Natural killer cell (primary cell): ENCODE data around the gene ATP1B2. TPM values are rescaled to one million over a fixed set of nuclear protein-coding genes. Genes with fewer than 3 reads are reported as not detected.

Experiments
- ATAC-seq, 3 donors: fragments of 150-1000 bp in 2 of 3; fragments of 200-7000 bp in 1 of 3; cut with Tn5 transposase; 1 replicate in 1 of 3; 2 replicates in 2 of 3; pipeline ENCODE4 v1.10.0; 2021; ENCODE audit warnings: mild to moderate bottlenecking in 2 of 3, moderate library complexity in 2 of 3
- DNase-seq, 2 donors: peaks; one replicate each; pipeline versions ENCODE4 v3.0.0 to v3.0.0-alpha.2; 2013 to 2021; ENCODE audit warnings: mixed read lengths in 1 of 2
- H3K27ac ChIP-seq: one replicate; pipeline ENCODE4 v1.5.1; 2013; ENCODE audit warnings: mild to moderate bottlenecking, low read length
- H3K27me3 ChIP-seq: one replicate; pipeline ENCODE4 v1.6.1; 2013; ENCODE audit warnings: low read length; ENCODE audit not compliant: control insufficient read depth, insufficient read depth
- H3K36me3 ChIP-seq: one replicate; pipeline ENCODE4 v1.6.1; 2013; ENCODE audit warnings: low read length; ENCODE audit not compliant: control insufficient read depth, insufficient read depth
- H3K4me1 ChIP-seq: one replicate; pipeline ENCODE4 v1.6.1; 2013; ENCODE audit warnings: low read length; ENCODE audit not compliant: control insufficient read depth, insufficient read depth
- H3K4me3 ChIP-seq: one replicate; pipeline ENCODE4 v1.5.1; 2013; ENCODE audit warnings: low read length
- H3K9me3 ChIP-seq: one replicate; pipeline ENCODE4 v1.6.1; 2013; ENCODE audit warnings: low read length; ENCODE audit not compliant: control insufficient read depth, insufficient read depth
- H3K27ac Mint-ChIP-seq, 2 donors: one replicate each; pipeline ENCODE4 v1.8.0; 2022; ENCODE audit warnings: mild to moderate bottlenecking in 2 of 2, mixed read lengths in 2 of 2, moderate library complexity in 1 of 2
- H3K27me3 Mint-ChIP-seq, 2 donors: one replicate each; pipeline ENCODE4 v1.8.0; 2022; ENCODE audit warnings: low read depth in 2 of 2, mixed read lengths in 2 of 2
- H3K36me3 Mint-ChIP-seq: one replicate; pipeline ENCODE4 v1.8.0; 2022; ENCODE audit warnings: mixed read lengths
- H3K4me1 Mint-ChIP-seq, 2 donors: one replicate each; pipeline ENCODE4 v1.8.0; 2022; ENCODE audit warnings: mixed read lengths in 2 of 2
- H3K4me3 Mint-ChIP-seq: one replicate; pipeline ENCODE4 v1.8.0; 2022; ENCODE audit warnings: mild to moderate bottlenecking, moderate library complexity, mixed read lengths
- H3K9me3 Mint-ChIP-seq, 2 donors: one replicate each; pipeline ENCODE4 v1.8.0; 2022; ENCODE audit warnings: mixed read lengths in 2 of 2
- WGBS: methylation state at CpG from one replicate; pipeline ENCODE4 v1.1.7; 2013; ENCODE audit warnings: missing lambda C conversion rate; ENCODE audit not compliant: insufficient coverage; 5-methylcytosine and 5-hydroxymethylcytosine counted together
- intact Hi-C: fragments of 100-400 bp; cut with micrococcal nuclease; formaldehyde crosslinking; loops from one replicate; pipeline ENCODE4 v1.14.2; 2022
- total RNA-seq, 4 donors: library from RNA; stranded (reverse); fragments of 120-200 nt in 1 of 4; gene quantifications; one replicate each; pipeline versions ENCODE4 v1.2.3 to v1.2.4, GENCODE V29; 2013 to 2022
- TF ChIP-seq, protein P1 (sequence below): fragments of 200-600 bp; IDR thresholded peaks from one replicate; pipeline ENCODE4 v1.8.0; 2022; ENCODE audit warnings: antibody characterized with exemption

Gene ATP1B2
- total RNA-seq, 3 donors from 2014 or later (not counting 1 experiment from before 2014, with no cell fraction given) = 0.18 to 0.19 TPM; not detected in 1

DNA sequence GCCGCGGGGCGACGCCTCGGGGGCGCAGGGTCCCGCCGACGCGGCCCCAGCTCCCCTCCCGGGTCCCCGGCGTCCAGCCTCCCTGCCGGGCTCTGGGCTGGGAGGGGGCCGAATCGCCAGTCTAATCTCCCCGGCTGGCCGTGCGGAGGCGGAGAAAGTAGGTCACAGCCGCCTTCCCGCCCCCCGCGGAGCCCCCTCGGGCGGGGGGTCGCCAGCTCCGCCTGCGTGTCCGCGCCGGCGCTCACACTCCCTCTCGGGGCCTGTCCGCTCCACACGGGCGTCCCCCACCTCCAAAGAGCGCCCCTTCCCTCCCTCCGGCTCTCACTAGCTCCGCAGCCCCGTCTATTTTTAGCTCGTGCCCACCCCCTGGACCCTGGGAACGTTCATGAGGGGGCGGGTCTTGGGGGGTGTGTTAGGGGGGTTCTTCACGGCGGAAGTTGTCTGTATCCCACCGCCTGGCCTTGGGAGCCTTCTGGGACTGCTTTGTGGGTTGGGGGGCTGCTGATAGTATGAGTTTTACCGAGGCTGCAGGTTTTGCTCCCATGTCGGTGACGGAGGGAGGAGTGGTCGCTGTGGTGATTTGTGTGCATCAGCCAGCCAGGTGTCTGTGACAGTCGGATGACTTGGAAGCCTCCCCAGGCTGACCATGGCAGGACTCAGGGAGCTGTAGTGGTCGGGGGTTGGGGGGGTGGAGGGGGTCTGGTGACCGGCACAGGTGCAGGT is 1.1 kb downstream of the ATP1B2 start:
- ATAC-seq (no peak), DNase-seq (no peak)
- Histone ChIP-seq H3K27me3 (peaks cover 24% of the 10 kb centered on the region), H3K9me3 (no peaks in the 10 kb centered on the region), H3K4me1 (peaks cover 19% of the 10 kb centered on the region), H3K27ac (no peak overlapping the region), H3K36me3 (no peaks in the 10 kb centered on the region), H3K4me3 (no peak overlapping the region)
- Mint-ChIP-seq H3K9me3 (no peaks in the 10 kb centered on the region), H3K4me1 (peaks cover 15 to 17% of the 10 kb centered on the region in 2 donors), H3K4me3 (peak overlapping the region; percentile 49), H3K27me3 (peaks cover 28 to 30% of the 10 kb centered on the region in 2 donors), H3K27ac (no peak overlapping the region), H3K36me3 (no peaks in the 10 kb centered on the region)
- intact Hi-C loops = no loop called here
- 8% methylated on average over 51 of the region's 54 CpGs for WGBS
- TF ChIP-seq, protein P1, sequence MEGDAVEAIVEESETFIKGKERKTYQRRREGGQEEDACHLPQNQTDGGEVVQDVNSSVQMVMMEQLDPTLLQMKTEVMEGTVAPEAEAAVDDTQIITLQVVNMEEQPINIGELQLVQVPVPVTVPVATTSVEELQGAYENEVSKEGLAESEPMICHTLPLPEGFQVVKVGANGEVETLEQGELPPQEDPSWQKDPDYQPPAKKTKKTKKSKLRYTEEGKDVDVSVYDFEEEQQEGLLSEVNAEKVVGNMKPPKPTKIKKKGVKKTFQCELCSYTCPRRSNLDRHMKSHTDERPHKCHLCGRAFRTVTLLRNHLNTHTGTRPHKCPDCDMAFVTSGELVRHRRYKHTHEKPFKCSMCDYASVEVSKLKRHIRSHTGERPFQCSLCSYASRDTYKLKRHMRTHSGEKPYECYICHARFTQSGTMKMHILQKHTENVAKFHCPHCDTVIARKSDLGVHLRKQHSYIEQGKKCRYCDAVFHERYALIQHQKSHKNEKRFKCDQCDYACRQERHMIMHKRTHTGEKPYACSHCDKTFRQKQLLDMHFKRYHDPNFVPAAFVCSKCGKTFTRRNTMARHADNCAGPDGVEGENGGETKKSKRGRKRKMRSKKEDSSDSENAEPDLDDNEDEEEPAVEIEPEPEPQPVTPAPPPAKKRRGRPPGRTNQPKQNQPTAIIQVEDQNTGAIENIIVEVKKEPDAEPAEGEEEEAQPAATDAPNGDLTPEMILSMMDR = no peak

DNA sequence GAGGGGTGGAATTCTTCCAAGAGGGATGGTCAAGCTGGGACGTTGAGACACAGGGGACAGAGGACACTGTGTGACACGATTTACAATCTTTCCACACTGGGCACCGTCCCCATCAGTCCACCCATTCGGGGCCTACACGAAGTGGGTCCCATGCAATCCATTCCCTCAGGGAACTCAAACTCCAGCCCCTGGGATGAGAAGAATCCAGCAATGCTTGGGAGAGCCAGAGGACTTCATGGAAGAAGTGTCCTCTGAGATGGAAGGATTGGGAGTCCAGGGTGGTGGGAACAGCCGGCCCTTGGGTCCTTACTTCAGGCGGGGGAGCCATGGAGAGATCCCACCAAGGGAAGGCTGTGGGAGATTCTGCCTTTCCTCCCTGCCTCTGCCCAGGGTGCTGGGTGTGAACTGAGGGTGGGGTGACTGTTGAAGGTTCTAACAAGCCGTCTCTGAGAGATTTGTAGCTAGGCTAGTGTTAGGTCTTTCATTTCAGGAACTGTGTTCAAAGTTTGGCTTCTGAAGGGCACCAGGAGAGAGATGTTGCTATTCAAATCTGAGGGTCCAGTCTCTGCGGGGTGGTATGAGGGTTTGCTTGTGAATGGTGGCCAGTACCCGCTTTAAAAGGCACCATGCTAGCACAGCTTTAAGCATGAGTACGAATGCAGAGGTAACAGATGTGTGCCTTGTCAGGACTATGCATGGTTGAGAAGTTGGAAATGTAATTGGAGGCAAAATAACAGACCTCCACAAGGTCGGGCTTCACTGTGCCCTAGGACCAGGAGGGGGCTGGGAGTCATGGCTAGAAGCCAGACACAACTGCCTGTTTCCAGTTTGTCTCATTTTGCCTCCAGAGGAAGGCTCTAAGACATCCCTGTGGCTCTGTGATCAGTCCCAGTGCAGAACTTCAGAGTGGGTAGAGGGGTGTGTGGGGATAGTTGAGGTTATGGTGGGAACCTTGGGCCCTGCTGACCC is 1.9 kb downstream of the ATP1B2 start:
- Mint-ChIP-seq H3K9me3 (no peaks in the 10 kb centered on the region), H3K36me3 (no peaks in the 10 kb centered on the region), H3K4me3 (no peak overlapping the region), H3K27ac (no peak overlapping the region), H3K4me1 (peaks cover 15 to 17% of the 10 kb centered on the region in 2 donors), H3K27me3 (peaks cover 28 to 32% of the 10 kb centered on the region in 2 donors)
- TF ChIP-seq, protein P1 = no peak
- Histone ChIP-seq H3K4me1 (peaks cover 19% of the 10 kb centered on the region), H3K27ac (no peak overlapping the region), H3K4me3 (no peak overlapping the region), H3K36me3 (no peaks in the 10 kb centered on the region), H3K27me3 (peaks cover 24% of the 10 kb centered on the region), H3K9me3 (no peaks in the 10 kb centered on the region)
- intact Hi-C loops = no loop called here
- 85% methylated on average over 12 of the region's 12 CpGs for WGBS
- ATAC-seq (no peak), DNase-seq (no peak)

DNA sequence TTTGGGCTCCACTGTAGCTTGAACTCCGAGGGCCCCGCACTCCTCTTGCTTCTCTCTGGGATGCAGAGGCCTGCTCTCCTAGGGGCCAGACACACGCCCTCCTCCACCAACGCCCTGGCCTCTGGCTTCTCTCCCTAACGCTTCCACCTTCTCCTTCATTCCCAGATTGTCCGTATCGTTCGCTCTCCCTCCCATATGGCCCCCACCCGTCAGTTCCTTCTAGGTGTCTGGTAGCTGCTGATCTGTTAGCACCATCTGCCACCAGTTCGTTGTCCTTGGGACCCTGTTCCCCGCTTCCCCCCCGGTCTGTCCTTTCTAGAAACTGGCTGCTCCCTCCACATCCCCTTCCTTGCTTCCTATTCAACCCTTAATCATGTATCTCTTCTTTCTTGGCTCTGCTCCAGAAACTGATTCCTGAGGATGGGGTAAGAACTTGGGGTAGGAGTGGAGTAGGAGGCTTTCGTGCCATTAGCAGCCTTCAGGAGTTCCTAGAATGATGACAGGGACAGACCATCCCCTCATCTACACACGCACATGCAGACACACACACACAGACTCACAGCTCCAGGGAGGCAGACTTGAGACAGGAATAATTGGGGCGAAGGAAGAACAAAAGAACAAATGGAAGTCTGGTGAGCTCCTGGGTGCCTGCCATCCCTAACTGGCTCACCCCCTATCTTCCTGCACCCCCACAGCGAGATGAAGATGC is 4.3 kb downstream of the ATP1B2 start:
- no peak overlapping the region for H3K27ac Mint-ChIP-seq
- H3K4me3 ChIP-seq = no peak overlapping the region
- peaks cover 25% of the 10 kb centered on the region in 2 donors for H3K27me3 Mint-ChIP-seq
- peaks cover 13 to 14% of the 10 kb centered on the region in 2 donors for H3K4me1 Mint-ChIP-seq
- peaks cover 18% of the 10 kb centered on the region for H3K27me3 ChIP-seq
- H3K9me3 Mint-ChIP-seq = no peaks in the 10 kb centered on the region
- no peak overlapping the region for H3K27ac ChIP-seq
- DNase-seq (no peak), ATAC-seq (no peak)
- WGBS = 91% methylated on average over 15 of the region's 16 CpGs
- peaks cover 17% of the 10 kb centered on the region for H3K4me1 ChIP-seq
- intact Hi-C loops = no loop called here
- TF ChIP-seq, protein P1 = no peak
- H3K36me3 Mint-ChIP-seq = no peaks in the 10 kb centered on the region
- no peaks in the 10 kb centered on the region for H3K9me3 ChIP-seq
- H3K36me3 ChIP-seq = no peaks in the 10 kb centered on the region
- no peak overlapping the region for H3K4me3 Mint-ChIP-seq
